H1 (cell line): ENCODE results near the gene PKP3.

Experiments
- CTCF ChIP-seq, 3 experiments: IDR thresholded peaks; 1 replicate in 2 of 3; 2 replicates in 1 of 3; pipeline versions ENCODE4 v1.5.1 to v1.6.1; 2011; ENCODE audit warnings: low read length in 3 of 3, mild to moderate bottlenecking in 3 of 3, inconsistent platforms in 2 of 3, low read depth in 1 of 3, moderate library complexity in 1 of 3; ENCODE audit not compliant: insufficient read depth in 1 of 3; ENCODE audit errors: control extremely low read depth in 1 of 3
- EGR1 ChIP-seq: IDR thresholded peaks from 2 replicates; pipeline ENCODE4 v1.6.1; 2011; ENCODE audit warnings: low read depth, low read length, borderline replicate concordance
- EP300 ChIP-seq, 2 experiments: IDR thresholded peaks; 1 replicate in 1 of 2; 2 replicates in 1 of 2; pipeline ENCODE4 v1.6.1; 2011 to 2012; ENCODE audit warnings: low read depth in 2 of 2, low read length in 2 of 2, mild to moderate bottlenecking in 2 of 2, borderline replicate concordance in 1 of 2, inconsistent platforms in 1 of 2, moderate library complexity in 1 of 2
- FOSL1 ChIP-seq: IDR thresholded peaks from 2 replicates; pipeline ENCODE4 v1.6.1; 2011; ENCODE audit warnings: mild to moderate bottlenecking, low read depth, low read length, moderate library complexity; ENCODE audit not compliant: insufficient read depth
- HDAC2 ChIP-seq, 2 experiments: fragments of 300-600 bp in 1 of 2; sonication (generic) in 1 of 2; IDR thresholded peaks; 2 replicates each; pipeline ENCODE4 v1.6.1; 2011 to 2012; ENCODE audit warnings: low read depth in 2 of 2, low read length in 2 of 2, mild to moderate bottlenecking in 2 of 2, moderate library complexity in 2 of 2, borderline replicate concordance in 1 of 2, inconsistent platforms in 1 of 2
- POLR2A ChIP-seq, 2 experiments: IDR thresholded peaks; 1 replicate in 1 of 2; 2 replicates in 1 of 2; pipeline ENCODE4 v1.6.1; 2011; ENCODE audit warnings: low read depth in 2 of 2, low read length in 2 of 2, mild to moderate bottlenecking in 2 of 2; ENCODE audit errors: control extremely low read depth in 1 of 2
- POU5F1 ChIP-seq: IDR thresholded peaks from 2 replicates; pipeline ENCODE4 v1.6.1; 2011; ENCODE audit warnings: low read depth, mild to moderate bottlenecking, low read length, moderate library complexity
- RAD21 ChIP-seq, 2 experiments: IDR thresholded peaks in 1 of 2; conservative IDR thresholded peaks in 1 of 2; 2 replicates each; pipeline ENCODE4 v1.6.1; 2011; ENCODE audit warnings: low read depth in 2 of 2, low read length in 2 of 2, improper control_type of control experiment in 1 of 2, inconsistent platforms in 1 of 2, mild to moderate bottlenecking in 1 of 2, moderate library complexity in 1 of 2
- TEAD4 ChIP-seq: IDR thresholded peaks from 2 replicates; pipeline ENCODE4 v1.6.1; 2012; ENCODE audit warnings: low read depth, low read length, inconsistent platforms, mixed read lengths
- TF ChIP-seq, protein P1 (sequence below): IDR thresholded peaks from 2 replicates; pipeline ENCODE4 v1.6.1; 2012; ENCODE audit warnings: inconsistent platforms

DNA sequence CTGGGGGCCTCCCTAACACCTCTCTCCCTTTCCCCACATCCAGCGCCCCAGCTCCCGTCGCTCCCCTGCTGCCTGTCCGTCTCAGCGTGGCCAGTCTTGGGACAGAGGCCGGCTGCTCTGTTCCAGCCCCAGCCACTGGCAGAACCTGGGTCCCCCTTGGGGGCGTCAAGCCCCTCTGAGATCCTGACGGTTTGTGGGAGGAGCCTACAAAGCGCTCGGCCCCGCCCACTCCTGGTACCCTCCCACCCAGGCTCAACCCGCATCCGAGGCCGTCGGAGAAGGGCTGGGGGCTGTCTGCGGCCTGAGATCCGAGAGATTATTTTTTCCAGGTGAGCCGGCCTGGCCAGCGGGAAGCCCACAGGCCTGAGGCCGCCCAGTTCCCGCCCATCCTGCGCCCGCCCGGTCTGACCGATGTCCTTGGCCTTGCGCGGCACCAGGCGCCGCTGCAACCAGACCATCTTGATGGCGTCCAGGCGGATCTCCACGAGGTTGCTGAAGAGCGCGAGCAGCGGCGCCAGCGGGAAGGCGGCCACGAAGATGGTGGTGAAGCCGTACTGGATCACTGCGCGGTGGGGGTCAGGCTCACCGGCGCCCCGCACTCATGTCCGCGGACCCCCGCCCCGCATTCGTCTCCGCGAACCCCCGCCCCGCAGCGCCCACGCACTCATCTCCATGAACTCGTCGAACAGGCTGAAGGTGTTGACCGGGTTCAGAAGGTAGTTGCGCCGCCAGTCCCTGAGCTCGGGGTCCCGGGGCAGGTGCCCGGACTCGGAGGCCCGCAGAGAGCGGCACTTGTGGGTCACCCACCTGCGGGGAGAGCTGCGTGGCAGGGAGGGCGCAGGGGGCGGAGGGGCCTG, 26.3 kb downstream of the PKP3 start:
- TF ChIP-seq CTCF (IDR thresholded peaks at IDR 0.05; ENCODE audit: control extremely low read depth in 1 of 3, insufficient read depth in 1 of 3, low read depth in 1 of 3, low read length in 3 of 3) (no peak), RAD21 (IDR thresholded peaks at IDR 0.05 in 1 of 2, conservative IDR thresholded peaks at IDR 0.05 in 1 of 2; ENCODE audit: low read depth in 2 of 2, low read length in 2 of 2) (no peak), TEAD4 (no peak), POLR2A (IDR thresholded peaks at IDR 0.05; ENCODE audit: control extremely low read depth in 1 of 2, low read depth in 2 of 2, low read length in 2 of 2) (no peak), FOSL1 (no peak), EGR1 (no peak), HDAC2 (IDR thresholded peaks at IDR 0.05; ENCODE audit: borderline replicate concordance in 1 of 2, low read depth in 2 of 2, low read length in 2 of 2) (no peak), POU5F1 (no peak), EP300 (IDR thresholded peaks at IDR 0.05; ENCODE audit: borderline replicate concordance in 1 of 2, low read depth in 2 of 2, low read length in 2 of 2) (no peak)
- TF ChIP-seq, protein P1, sequence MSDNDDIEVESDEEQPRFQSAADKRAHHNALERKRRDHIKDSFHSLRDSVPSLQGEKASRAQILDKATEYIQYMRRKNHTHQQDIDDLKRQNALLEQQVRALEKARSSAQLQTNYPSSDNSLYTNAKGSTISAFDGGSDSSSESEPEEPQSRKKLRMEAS = no peak
